VCaP (cell line): ENCODE results near the gene TEPSIN.

Experiments used
- H3K27ac ChIP-seq: fragments of 450-650 bp; 2 replicates; pipeline ENCODE4 v1.5.1; 2017
- TF ChIP-seq, protein P1 (sequence below): fragments of 450-650 bp; conservative IDR thresholded peaks from 2 replicates; pipeline ENCODE4 v1.5.1; 2017; ENCODE audit warnings: mild to moderate bottlenecking, moderate library complexity

Gene TEPSIN

GRCh38 chr17:81193470-81194224 lies 45.2 kb downstream of the TEPSIN start:
- TF ChIP-seq, protein P1, sequence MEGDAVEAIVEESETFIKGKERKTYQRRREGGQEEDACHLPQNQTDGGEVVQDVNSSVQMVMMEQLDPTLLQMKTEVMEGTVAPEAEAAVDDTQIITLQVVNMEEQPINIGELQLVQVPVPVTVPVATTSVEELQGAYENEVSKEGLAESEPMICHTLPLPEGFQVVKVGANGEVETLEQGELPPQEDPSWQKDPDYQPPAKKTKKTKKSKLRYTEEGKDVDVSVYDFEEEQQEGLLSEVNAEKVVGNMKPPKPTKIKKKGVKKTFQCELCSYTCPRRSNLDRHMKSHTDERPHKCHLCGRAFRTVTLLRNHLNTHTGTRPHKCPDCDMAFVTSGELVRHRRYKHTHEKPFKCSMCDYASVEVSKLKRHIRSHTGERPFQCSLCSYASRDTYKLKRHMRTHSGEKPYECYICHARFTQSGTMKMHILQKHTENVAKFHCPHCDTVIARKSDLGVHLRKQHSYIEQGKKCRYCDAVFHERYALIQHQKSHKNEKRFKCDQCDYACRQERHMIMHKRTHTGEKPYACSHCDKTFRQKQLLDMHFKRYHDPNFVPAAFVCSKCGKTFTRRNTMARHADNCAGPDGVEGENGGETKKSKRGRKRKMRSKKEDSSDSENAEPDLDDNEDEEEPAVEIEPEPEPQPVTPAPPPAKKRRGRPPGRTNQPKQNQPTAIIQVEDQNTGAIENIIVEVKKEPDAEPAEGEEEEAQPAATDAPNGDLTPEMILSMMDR, result no peak
- no peak overlapping the region for H3K27ac ChIP-seq

DNA sequence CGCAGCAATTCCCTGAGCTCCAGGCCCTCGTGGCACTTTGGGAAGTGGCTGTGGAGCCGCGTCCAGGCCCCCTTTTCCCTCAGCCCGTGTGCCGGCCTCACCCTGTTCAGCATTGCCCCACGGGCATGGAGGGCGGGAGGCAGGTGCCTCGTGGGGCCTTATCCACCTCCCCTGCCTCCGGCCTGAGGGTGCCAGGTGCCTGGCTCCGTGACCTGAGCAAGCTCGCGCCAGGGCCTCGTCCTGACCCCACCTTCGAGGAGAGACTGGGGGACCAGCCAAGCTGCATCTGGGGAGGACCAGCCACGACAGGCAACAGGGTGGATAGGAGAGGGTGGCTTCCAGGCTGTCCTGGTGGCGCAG lies 45.8 kb downstream of the TEPSIN start:
- no peak overlapping the region for H3K27ac ChIP-seq
- TF ChIP-seq, protein P1, result no peak

GRCh38 chr17:81192386-81193050 lies 46.3 kb downstream of the TEPSIN start:
- TF ChIP-seq, protein P1, result no peak
- no peak overlapping the region for H3K27ac ChIP-seq

DNA sequence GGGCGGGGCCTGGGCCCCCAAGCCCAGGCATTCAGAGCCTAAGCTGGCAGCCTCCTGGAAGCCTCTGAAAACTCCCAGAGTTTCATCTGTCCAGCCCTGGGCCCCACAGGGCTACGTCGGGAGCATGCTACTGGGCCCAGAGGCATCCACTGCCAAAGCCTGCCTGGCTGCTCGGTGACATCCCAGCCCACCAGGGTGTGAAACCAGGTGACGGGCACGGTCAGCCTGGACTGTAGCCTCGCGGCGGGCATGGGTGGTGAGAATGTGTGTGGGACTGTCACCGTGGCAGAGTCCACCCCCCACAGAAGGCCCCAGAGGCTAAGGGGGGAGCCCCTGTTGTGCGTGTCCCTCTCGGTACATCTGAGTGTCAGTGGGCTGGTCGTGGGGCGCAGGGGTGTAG lies 47.2 kb downstream of the TEPSIN start:
- H3K27ac ChIP-seq, result no peak overlapping the region
- TF ChIP-seq, protein P1, result no peak

- H3K27ac ChIP-seq, result no peak overlapping the region
- TF ChIP-seq, protein P1, result no peak
Measured at GRCh38 chr17:81191116-81191515, 47.7 kb downstream of the TEPSIN start.

DNA sequence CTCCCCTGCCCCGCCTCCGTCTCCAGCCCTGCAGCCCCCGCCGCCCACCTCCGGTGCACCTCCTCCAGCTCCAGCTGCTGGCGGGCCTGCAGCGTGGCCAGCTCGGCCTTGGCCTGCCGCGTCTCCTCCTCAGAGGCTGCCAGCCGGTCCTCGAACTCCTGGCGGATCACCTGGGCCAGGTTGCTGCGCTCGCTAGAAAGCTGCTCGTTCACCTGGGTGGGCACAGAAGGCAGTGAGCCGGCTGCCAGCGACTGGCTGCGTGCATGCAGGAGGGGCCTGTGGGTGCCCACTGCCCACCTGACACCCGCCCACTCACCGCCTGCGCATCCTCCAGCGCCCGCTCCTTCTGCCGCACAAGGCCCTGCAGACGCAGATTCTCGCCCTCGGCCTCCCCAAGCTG lies 48.3 kb downstream of the TEPSIN start:
- TF ChIP-seq, protein P1, result no peak
- no peak overlapping the region for H3K27ac ChIP-seq

DNA sequence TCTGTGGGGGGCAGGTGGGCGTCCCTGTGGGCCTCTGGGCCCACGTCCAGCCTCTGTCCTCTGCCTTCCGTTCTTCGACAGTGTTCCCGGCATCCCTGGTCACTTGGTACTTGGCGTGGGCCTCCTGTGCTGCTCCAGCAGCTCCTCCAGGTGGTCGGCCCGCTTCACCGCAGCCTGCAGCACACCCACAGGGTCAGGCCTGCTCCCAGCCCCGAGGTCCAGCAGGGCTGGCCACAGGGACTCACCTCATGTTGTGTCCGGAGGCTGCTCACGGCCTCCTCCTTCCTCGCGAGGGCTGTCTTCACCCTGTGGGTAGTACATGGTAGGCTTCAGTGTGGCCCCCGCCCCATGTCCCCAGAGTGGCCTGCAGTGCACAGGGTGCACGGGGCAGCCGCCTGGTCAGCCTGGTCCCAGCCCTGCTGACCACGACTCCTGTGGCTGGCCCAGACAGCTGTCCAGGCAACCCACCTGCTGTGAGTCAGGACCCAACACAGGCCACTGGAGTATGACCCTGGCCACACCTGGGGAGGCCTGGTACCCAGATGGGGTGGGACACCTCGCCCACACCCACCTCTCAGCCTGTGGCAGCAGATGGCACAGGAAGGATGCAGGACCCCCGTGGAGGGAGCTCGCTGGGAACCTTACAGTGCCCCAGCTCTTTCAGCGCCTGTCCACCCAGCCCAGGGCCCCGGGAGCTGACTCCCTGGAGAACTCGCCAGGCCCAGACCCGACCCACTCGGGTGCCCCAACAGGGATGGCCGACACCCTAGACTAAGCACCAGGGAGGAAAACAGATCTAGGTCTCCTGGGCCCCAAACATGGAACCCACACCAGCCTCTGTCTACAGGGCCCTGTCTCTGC lies 49.0 kb downstream of the TEPSIN start:
- H3K27ac ChIP-seq, result no peak overlapping the region
- TF ChIP-seq, protein P1, result peak; percentile 70
